GM21576 (cell line): Measurements from ENCODE around the gene IL36G.
A peak's percentile ranks its signal among the peaks of the same experiment; 100 is the strongest.
"Not testable (repeated sequence)": the region's sequence is repeated elsewhere in the genome, so short reads cannot be mapped to it uniquely, and the experiment has no call there.

Source experiments
- ATAC-seq: cut with Tn5 transposase; IDR thresholded peaks from one replicate; pipeline ENCODE4 v1.9.1; 2021; ENCODE audit warnings: mild to moderate bottlenecking, moderate library complexity; ENCODE audit not compliant: unreplicated experiment

Gene IL36G

DNA sequence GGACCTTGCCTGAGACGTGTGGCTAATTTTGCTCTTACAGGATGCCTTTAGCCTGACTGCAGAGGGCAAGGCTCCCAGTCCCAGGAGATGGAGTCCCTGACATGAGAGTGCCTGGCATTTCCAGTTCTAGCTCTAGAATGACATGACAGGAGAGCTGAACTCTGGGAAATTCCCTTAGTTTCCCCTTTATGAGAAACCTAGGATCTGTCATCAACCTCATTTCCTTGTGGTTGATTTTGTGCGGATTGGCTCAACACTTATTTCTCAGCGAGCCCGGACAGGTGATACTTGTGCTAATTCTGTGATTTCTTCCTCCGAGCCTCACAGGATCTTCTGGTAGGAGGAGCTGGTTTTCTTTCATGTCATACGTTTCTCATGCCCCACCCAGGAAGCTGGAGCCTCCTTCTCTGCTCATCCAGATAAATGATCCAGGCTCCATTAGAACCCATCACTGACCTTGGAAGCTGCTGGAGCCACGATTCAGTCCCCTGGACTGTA, at the start of gene IL36G:
Gene IL36G (plus strand): TSS at position 448 of the 498 bp plus-strand sequence. CDS start 633 bp downstream, outside the sequence.
- no peak for ATAC-seq

DNA sequence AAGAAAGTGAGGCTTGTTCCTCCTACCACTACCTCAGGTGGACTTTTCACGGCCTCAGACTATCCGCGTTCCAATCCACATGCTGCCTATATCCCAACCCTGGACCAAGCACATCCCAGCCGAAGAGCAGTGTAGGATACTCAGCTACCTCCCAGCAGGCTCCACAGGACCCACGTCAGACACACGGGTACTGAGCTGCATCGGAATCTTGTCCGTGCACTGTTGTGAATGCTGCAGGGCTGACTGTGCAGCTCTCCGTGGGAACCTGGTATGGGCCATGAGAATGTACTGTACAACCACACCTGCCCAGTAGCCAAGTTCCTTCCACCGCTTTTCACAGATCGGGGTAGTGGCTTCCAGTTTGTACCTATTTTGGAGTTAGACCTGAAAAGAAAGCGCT, 44.5 kb upstream of the IL36G start:
- no peak for ATAC-seq

DNA sequence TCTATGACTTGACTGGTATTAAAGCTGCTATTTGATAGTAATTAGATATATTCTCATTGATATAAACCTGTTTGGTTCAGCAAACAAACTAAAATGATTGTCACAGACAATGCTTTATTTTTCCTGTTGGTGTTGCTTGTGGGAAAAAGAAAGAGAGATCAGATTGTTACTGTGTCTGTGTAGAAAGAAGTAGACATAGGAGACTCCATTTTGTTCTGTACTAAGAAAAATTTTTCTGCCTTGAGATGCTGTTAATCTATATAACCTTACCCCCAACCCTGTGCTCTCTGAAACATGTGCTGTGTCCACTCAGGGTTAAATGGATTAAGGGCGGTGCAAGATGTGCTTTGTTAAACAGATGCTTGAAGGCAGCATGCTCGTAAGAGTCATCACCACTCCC, 43.7 kb upstream of the IL36G start:
- ATAC-seq = not testable (repeated sequence)

DNA sequence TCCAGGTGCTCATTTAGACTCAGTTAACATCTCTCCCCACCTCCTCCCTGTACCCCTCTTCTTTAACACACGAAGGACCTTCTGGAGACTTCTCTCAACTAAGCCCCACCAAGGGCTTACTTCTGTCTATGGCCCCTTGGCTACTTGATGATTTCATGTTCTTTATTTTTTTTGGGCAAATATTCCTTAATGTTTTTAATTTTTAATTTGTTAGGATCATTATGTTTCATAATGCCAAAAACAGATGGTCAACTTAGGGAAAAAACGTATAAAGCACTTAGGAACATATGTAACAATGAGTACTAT, 40.9 kb upstream of the IL36G start:
- no peak for ATAC-seq

DNA sequence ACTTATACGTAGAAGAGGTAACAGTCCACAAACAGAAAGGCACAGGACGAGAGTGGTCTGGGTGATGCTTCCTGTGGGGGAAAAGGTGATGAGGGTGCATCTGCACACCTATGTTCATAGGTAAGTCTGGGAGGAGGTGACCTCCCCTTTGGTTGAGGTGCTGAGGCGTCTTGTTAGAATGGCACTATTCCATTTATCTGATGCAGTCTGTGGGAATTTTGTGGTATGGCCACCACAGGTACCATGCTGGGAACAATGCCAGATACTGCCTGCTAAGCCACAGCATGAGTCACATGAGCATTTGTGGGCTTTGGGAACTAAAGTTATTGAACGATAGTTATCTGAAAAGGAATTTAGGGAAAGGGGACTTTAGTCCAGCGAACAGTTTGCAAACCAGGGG, 38.9 kb upstream of the IL36G start:
- no peak for ATAC-seq

DNA sequence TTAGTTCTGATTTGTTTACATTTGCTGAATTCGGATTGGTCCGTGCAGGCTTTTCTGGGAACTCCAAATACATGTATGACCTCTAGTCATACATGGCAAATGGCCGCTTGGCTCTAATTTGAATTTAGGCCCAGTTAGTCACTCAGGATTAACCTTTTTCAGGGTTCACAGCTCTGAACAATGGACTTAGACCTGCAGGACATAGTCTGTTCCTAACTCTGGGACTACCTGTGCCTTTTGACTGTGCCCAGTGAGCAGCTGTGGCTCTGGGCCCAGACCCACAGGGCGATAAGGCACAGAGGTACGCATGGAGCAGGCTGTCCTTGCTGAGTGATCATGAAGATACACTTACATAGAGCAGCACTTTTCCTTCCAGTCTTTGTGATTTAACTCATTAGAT, 38.4 kb upstream of the IL36G start:
- no peak for ATAC-seq

DNA sequence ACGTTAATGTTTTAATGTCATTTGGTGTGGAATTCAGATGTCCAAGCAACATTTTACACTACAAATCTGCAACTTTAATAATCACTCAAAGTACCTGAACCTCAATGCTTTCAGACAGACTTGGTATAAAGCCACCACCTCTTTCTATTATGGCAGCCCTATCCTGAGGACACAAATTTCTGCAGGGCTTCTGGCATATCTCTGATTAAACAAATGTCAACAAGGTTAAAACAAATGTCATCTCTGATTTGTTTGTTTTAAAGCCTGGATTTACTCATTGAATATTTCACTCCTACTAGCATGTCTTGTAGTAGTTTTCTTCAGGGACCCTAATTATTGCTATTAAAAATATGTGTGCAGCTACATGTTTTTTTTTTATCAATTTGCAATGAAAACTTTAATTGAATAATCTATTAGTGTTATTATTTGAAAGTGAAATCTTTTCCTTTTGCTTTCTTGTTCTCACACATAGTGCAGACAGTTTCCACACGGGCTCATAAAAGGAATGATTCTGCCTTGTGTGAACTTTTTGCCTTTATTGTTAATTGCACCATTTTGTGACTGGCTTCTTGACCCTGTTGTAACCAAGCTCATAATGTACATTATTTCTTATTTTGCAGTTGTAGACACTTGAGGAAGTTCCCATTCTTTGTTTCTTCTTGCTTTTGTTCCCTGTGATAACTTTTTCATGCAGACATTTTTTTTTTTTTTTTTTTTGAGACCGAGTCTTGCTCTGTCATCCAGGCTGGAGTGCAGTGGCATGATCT, 36.8 kb upstream of the IL36G start:
- ATAC-seq = no peak

DNA sequence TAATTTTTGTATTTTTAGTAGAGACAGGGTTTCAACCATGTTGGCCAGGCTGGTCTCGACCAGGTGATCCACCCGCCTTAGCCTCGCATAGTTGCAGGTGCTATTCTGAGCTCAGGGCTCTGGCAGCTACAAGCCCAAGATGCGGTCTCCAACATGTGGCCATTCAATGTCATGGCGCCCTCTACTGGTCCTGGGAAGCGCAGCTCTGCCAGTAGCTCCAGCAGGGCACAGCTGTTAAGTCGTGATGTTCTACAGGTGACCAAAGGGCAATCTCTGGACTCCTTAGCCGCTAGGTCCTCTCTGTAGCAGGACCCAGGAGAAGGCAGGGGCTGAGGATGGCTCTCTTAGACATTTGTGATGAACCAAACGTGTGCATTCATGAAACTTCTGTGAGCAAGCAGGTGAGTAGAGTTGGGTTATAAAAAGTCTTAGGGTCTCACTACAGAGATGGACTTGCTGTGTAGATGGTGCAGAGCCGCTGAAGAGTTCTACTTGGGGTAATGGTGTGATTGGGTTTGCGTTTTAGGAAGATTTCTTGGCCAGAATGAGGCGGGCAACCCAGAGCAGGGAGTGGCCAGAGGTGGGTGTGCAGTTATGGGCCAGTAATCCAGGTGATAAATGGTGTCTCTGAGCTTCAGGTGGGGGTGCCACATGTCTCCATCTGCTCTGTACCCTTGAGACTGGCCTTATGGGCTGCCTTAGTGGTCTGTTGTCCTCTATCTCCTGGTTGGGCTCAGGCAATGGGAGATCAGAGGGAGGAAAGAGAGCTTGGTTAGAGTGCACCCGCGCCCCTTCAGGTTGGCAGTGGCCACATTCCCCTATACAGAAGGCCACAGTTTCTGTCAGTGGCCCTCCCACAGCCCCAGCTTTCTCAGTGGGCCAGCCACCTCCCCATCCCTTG, 35.8 kb upstream of the IL36G start:
- ATAC-seq = peak; percentile 87

DNA sequence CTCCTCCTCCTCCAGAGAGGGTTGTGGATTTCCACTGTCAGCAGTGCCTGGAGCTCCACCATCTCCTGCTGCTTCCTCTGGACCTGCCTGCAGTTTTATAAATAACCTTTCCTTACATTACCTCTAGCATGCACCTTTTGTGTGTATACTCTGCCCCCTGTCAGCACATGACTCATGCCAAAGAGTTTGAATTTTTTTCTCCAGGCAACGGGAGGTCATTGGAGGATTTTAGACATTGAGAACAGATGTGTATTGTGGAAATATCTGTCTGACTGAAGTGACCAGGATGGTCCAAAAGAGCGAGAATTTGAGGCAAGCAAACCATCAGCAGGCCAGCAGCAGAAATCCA, 35.2 kb upstream of the IL36G start:
- ATAC-seq = no peak

DNA sequence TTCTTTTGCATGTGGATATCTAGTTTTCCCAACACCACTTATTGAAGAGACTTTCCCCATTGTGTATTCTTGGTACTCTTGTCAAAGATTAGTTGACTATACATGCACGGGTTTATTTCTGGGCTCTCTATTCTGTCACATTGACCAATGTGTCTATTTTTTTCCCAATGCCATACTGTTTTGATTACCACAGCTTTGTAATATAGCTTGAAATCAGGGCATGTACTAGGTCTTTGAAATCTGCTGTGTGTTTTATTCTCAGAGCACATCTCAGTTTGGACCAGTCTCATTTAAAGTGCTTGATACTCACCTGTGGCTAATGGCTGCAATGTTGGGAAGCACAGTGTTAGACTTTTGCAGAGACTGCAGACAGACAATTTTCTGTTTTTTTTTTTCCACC, 32.8 kb upstream of the IL36G start:
- ATAC-seq = no peak

DNA sequence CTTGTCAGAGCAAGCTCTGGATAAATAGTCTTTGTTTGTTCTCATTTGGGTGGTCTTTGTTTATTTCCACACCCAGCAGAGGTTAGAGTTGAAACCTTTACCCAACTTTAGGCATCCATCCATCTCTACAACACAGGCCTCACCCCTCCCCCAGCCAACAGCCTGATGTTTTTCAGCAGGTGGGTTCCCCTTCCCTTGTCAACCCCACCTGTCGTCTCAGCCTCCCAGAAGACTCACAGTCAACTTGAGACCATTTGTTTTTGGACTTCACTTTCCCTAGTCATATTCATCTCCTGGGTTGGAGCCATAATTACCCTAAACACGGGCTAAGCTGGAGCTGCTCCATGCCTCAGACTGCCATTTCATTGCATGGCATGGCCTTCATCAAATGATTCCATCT, 31.7 kb upstream of the IL36G start:
- ATAC-seq = no peak

DNA sequence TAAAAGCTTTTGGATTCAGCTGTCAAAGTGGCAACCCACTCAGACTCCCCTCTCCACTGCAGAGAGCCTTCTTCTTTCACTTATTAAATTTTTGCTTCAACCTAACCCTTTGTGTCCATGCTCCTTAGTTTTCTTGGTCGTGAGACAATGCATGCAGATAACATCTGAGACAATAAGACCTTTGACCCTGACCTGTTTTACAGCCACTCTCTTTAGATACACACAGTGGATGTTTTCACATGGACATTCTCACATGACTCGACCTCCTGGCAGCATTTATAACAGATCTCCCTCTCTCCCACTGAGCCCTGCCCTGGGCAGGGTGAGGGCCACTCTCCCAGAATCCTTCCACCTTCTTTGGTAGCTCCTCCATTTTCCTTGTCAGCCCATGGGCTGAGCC, 30.4 kb upstream of the IL36G start:
- no peak for ATAC-seq

DNA sequence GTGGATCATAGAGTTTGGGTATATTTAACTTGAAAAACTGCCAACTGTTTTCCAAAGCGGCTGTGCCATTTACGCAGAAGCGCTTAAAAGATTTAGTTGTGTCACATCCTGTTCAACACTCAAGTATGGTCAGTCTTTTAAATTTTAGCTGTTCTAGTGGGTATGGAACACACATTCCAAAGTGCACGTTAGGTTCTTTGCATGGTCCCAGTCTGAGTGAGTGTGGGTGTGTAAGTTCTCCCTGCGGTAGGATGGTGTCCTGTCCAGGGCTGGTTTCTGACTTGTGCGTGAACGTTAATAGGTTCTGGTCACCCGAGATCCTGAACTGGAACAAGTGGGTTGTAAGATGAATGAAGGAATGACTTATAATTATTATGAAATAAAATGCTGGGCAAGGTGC, 28.4 kb upstream of the IL36G start:
- ATAC-seq = no peak

DNA sequence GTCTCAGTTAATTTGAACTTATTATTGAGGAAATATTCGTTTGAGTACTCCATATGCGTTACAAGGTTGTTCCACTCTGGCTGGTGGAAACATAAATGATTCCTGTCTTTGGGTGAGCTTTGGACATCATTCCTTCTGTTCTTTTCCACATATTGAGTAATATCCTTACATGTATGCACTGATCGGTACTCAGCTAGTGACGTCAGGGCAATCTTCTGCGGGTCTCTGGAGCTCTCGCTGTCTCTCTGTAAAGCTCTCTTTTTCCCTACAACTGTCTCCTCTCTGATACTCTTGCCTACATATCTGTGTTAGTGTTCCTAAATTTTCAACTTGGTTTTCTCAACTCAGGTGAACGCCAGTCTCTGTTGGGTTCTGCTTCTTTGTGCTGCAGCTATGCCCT, 23.4 kb upstream of the IL36G start:
- no peak for ATAC-seq

DNA sequence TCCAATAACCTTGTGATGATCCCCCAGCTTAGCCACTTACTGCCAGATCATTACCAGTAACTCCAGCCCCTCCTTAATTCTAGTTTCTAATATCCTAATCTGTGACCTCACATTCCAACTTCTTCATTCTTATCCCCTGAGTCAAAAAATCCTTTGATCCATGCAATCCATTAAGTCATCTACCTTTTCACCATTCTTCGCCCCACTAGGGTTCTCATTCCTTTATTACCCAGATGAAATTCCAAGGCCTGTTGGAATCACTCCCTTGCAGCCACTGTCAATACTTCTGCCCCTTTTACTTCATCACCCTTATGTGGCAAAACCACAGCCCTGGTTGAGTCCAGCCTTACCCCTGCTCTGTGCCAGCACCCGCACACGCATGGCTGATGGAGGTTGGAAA, 20.3 kb upstream of the IL36G start:
- ATAC-seq = no peak

DNA sequence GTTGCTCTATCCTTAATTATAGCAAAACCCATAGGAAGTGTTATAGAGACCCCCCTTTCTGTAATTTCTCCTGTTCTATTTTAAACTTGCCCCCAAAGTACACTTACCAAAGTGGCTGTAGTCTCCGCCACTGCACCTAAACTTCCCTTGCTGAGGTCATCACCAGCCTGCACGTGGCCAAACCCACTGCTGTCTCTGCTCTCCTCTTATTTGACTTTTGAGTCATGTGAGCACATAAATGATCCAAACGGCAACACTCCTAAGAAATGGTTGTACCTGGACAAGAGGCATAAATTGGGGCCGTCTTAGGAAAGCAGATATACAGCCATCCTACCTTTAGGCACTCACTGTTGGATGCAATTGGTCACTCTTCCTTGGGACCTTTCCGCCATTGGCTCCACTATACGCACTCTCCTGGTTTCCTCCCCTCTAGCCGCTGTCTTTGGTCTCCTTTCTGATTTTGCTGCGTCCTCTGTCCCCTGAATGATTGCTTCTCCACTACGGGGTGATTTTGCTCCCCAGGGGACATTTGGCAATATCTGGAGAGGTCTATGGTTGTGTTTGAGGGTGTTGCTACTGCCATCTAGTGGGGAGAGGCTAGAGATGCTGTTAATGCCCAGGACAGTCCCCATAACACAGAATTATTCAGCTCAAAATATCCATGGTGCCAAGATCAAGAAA, 19.2 kb upstream of the IL36G start:
- ATAC-seq = no peak

DNA sequence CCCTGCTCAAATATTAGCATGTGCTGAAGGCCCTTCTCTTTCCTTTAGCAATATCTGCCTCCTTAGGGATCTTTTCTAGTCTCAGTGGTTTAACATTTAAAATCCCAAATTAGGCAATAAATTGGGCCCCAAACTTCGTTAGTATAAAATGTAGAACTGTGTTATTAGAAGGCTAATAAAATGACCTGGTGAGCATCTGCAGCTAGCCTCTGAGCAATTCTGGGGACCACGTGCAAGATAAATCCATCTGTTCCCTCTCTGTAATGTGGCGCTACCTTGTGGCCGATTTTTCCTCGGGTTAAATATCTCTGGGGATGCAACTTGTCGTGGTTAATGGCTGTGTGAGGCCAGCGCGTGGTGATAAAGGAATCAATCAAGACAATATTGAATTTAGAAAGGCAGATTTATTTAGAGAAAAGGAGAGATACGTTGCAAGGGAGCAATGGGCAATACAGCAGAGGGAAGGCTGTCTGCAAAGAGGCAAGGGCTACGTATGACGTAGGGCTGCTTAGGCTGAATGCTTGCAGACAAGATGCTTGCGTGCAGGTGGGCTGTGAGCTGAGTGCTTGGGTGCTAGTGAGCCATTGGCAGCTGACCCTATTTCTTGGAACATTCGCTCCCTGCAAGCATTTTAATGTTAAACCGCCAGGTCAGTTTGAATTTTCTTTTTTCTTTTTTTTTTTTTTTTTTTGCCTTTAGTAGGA, 18.5 kb upstream of the IL36G start:
- ATAC-seq = no peak

DNA sequence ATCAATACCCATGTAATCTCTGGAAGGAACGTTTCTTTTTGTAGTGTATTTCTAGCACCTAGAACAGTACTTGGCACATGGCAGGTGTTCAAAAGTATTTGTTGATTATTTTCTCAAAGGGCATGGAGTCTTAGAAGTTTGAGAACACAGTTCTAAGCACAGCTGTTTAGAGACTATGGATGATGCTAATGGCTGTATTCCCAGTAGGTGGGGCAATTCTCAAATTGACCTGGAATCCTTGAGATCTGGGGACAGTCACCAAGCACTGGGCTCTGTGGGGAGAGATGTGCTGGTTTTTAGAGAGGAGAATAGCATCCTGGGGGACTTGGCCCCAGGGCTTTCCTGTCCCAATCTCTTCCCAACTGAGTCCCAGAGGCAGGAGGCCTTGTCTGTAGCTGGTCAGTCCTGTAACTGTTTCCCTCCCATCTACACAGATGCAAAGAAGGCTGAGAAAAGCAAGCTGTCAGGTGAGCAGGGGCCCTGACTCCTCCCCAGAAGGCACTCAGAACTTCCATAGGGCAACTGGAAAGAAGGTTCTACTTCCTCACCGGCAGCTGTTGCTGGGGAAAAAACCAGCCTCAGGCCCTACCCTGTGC, 17.5 kb upstream of the IL36G start:
- no peak for ATAC-seq

DNA sequence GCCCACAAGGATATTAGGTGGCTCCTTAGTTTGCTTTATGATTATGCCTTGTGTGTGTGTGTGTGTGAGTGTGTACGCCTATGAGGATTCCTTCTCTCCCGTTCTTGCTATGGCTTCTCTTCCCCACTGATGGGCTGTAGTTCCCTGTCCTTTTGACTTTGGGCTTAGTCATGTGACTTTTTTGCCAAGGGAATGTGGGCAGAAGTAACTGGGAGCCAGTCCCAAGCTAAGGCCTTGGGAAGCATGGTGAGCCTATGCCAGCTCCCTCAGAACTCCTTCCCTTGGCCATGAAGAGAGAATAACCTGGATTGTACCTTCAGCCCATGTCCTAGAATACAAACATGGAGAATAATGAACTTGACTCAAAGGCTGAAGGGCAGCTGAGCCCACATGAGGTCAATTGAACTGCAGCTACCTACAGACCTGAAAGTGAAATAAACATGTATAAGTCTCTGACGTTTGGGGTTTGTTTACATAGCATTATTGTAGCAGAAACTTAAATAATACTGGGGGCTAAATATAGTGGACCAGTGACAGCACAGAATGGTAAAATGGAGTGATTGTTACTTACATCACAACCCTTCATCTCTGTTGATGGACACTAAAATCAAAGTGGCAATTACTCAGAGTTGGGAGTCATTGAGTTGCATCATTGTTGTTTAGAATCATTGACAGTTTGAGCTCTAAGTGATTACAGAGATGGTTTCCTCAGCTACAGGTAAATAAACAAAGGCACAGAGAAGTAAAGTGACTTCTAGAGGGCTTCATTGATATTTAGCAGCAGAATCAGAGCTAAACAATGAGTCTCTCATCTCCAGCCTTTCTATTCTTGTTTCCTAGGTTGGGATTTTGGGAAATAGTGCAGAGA, 15.3 kb upstream of the IL36G start:
- no peak for ATAC-seq

DNA sequence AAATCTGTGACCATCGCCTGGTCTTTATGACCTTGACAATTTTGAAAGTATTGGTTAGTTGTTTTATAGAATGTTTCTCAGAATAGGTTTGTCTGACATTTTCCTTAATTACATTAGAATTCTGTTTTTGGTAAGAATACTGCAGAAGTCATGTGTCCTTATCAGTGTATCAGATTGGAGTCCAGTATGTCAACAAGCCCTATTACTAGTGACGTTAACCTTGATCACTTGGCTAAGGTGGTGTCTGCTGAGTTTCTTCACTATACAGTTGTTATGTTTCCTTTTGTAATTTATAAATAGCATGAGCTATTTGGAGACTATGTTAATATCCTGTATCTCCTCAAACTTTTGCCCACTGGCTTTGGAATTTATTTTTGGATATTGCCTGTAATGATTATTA, 10.8 kb upstream of the IL36G start:
- ATAC-seq = no peak
